Activated B cell treated with CpG ODN at 0.5 μM for 24 hours (primary cell): ENCODE data around the gene ZCWPW1. TPM values are rescaled to one million over a fixed set of nuclear protein-coding genes. Genes with fewer than 3 reads are reported as not detected.

Source experiments
- ATAC-seq: fragments of 200-7000 bp; cut with Tn5 transposase; one replicate; pipeline ENCODE4 v1.10.0; 2021; ENCODE audit warnings: low read depth, mild to moderate bottlenecking, moderate library complexity
- CTCF ChIA-PET: fragments of 350-600 bp; sonication (Branson Sonifier 250); formaldehyde crosslinking; loops from one replicate; lab custom pipeline; 2021; ENCODE audit warnings: antibody characterized with exemption; lab: Charles Lee
- POLR2A ChIA-PET: fragments of 350-600 bp; sonication (Branson Sonifier 250); formaldehyde crosslinking; loops from one replicate; lab custom pipeline; 2021; ENCODE audit warnings: antibody characterized with exemption; lab: Charles Lee
- DNase-seq: peaks from one replicate; pipeline ENCODE4 v3.0.0; 2022
- H3K27ac Mint-ChIP-seq: one replicate; pipeline ENCODE4 v1.8.0; 2020; ENCODE audit warnings: mixed read lengths
- H3K27me3 Mint-ChIP-seq: one replicate; pipeline ENCODE4 v1.8.0; 2021; ENCODE audit warnings: mixed read lengths
- H3K36me3 Mint-ChIP-seq: one replicate; pipeline ENCODE4 v1.8.0; 2021; ENCODE audit warnings: low read depth, mixed read lengths
- H3K4me1 Mint-ChIP-seq: one replicate; pipeline ENCODE4 v1.8.0; 2021; ENCODE audit warnings: mixed read lengths
- H3K4me3 Mint-ChIP-seq: one replicate; pipeline ENCODE4 v1.8.0; 2020; ENCODE audit warnings: mild to moderate bottlenecking, mixed read lengths
- H3K9me3 Mint-ChIP-seq: one replicate; pipeline ENCODE4 v1.8.0; 2020; ENCODE audit warnings: mixed read lengths
- intact Hi-C: fragments of 100-400 bp; cut with micrococcal nuclease; formaldehyde crosslinking; loops from one replicate; pipeline ENCODE4 v1.15.1; 2024
- total RNA-seq: library from RNA; stranded (reverse); gene quantifications from 2 replicates; pipeline ENCODE4 v1.2.3, GENCODE V29; 2022
- TF ChIP-seq, protein P1 (sequence below): fragments of 200-600 bp; IDR thresholded peaks from one replicate; pipeline ENCODE4 v1.8.0; 2022; ENCODE audit warnings: antibody characterized with exemption, mild to moderate bottlenecking

The ZCWPW1 gene
- total RNA-seq, 1 donor from 2014 or later = 10.8 TPM

DNA sequence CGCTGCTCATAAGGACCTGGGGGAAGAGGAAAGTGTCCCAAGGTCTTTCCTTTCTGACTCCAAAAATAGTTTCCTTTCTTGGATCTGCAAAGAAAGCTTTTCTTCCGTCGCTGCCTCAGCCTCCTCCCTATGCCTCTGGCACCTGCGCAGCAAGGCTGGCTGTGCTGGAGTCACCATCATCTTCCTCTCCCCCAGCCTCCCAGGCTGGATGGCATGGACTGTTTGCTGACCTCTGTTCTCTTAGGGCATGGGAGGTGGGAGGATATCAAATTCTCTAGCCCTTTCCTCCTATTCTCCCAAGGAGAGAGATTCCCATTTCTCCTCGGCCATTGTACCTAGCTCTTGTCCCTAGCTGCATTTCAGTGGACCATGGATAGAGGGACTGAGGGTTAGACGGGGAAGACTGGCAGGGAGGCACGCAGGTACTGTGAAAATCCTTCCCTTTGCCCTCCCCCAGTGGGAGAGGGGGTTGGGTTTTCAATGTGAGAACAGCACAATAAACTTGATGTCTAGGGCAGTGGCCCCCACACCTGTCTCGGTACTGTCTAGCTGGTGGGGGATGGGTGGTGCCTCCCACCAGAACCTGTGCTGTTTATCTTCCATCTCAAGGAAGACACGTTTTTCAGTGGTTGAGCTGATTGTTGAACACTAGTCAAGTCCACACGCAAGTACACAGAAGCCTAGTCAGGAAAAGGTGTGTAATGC is 5.2 kb upstream of the ZCWPW1 start:
- Mint-ChIP-seq H3K27ac (peak overlapping the region; percentile 27), H3K4me3 (peak overlapping the region; percentile 83), H3K36me3 (peaks cover 58% of the 10 kb centered on the region), H3K4me1 (peaks cover 59% of the 10 kb centered on the region), H3K9me3 (no peaks in the 10 kb centered on the region), H3K27me3 (no peaks in the 10 kb centered on the region)
- TF ChIP-seq, protein P1, sequence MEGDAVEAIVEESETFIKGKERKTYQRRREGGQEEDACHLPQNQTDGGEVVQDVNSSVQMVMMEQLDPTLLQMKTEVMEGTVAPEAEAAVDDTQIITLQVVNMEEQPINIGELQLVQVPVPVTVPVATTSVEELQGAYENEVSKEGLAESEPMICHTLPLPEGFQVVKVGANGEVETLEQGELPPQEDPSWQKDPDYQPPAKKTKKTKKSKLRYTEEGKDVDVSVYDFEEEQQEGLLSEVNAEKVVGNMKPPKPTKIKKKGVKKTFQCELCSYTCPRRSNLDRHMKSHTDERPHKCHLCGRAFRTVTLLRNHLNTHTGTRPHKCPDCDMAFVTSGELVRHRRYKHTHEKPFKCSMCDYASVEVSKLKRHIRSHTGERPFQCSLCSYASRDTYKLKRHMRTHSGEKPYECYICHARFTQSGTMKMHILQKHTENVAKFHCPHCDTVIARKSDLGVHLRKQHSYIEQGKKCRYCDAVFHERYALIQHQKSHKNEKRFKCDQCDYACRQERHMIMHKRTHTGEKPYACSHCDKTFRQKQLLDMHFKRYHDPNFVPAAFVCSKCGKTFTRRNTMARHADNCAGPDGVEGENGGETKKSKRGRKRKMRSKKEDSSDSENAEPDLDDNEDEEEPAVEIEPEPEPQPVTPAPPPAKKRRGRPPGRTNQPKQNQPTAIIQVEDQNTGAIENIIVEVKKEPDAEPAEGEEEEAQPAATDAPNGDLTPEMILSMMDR = no peak
- intact Hi-C loops = loop anchor here (10.0 kb wide), 1 partner anchor 821 kb away; no protein-coding TSS in a partner anchor
- ATAC-seq (no peak), DNase-seq (no peak)
- ChIA-PET CTCF (no interaction called here), POLR2A (interaction anchor here (1.4 to 2.7 kb wide), 3 partner anchors 11 to 26 kb away, joined by 4 to 12 read pairs (median 5); no protein-coding TSS in a partner anchor)

DNA sequence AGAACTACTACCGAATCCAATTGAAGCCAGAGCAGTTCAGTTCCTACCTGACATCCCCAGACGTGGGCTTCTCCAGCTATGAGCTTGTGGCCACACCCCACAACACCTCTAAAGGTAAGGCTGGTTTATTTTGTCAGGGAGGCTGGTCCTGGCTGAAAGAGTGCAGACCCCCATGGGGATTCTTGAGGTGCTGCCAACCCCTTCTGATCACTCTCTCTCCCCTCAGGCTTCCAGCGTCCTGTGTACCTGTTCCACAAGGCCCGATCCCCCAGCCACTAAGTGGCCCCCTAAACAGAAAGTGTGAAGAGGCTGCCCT is 4.7 kb upstream of the ZCWPW1 start:
- peak overlapping the region; percentile 41 for H3K27ac Mint-ChIP-seq
- no peaks in the 10 kb centered on the region for H3K9me3 Mint-ChIP-seq
- H3K4me3 Mint-ChIP-seq = no peak overlapping the region
- CTCF ChIA-PET = no interaction called here
- DNase-seq (no peak), ATAC-seq (no peak)
- H3K36me3 Mint-ChIP-seq = peaks cover 63% of the 10 kb centered on the region
- H3K4me1 Mint-ChIP-seq = peaks cover 59% of the 10 kb centered on the region
- POLR2A ChIA-PET = interaction anchor here (0.6 kb wide), 1 partner anchor 299 kb away, joined by 5 read pairs; no protein-coding TSS in a partner anchor
- no peaks in the 10 kb centered on the region for H3K27me3 Mint-ChIP-seq
- intact Hi-C loops = loop anchor here (10.0 kb wide), 1 partner anchor 822 kb away; no protein-coding TSS in a partner anchor
- TF ChIP-seq, protein P1 = no peak

DNA sequence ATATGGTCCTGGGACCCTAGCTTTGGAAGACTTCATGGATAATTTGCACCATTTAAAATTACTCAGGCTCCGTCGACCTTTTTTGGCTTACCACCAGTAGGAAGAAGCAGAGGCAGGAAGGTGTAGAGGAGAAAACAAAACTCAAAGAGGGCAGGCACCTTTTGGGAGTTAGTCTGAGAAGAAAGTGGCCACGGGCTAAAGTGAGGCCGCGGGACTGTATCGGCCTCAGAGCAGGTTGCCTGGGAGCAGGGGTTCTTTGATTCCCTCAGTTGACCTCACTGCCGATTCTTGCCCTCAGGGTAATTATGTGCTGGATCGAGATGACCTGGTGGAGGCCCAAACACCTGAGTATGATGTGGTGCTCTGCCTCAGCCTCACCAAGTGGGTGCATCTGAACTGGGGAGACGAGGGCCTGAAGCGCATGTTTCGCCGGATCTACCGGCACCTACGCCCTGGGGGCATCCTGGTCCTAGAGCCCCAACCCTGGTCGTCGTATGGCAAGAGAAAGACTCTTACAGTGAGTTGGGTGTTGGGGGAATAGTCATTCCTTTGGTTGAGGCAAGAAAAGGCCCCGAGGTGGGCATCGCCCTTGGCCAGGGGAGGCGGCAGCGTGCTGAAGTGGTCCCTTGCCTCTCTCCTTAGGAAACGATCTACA is 4.2 kb upstream of the ZCWPW1 start:
- Mint-ChIP-seq H3K4me1 (peaks cover 63% of the 10 kb centered on the region), H3K27ac (peak overlapping the region; percentile 80), H3K4me3 (peak overlapping the region; percentile 7), H3K36me3 (peaks cover 65% of the 10 kb centered on the region), H3K27me3 (no peaks in the 10 kb centered on the region), H3K9me3 (no peaks in the 10 kb centered on the region)
- TF ChIP-seq, protein P1 = no peak
- intact Hi-C loops = loop anchor here (10.0 kb wide), 1 partner anchor 822 kb away; no protein-coding TSS in a partner anchor
- CTCF ChIA-PET = no interaction called here
- DNase-seq (no peak), ATAC-seq (no peak)
- POLR2A ChIA-PET = interaction anchor here (0.6 kb wide), 1 partner anchor 298 kb away, joined by 5 read pairs; no protein-coding TSS in a partner anchor

DNA sequence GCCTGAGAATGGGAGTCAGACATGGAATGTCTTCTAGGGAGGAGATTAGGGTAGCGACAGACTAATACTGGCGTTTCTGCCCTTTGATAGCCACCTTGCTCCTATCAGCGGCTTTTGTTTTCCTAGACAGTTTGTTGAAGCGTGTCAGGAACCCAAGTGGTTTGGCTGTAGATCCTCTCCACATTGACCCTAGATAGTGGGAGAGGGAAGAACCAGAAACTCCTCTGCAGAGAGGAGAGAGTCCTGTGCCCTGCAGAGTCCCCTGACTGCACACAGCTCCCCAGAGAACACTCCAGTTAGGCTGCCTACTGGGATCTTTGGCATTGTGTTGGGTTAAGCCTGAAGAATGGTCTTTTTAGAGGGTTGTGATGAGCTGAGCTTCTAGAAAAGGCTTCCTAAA is 3.5 kb upstream of the ZCWPW1 start:
- H3K4me3 Mint-ChIP-seq = peak overlapping the region; percentile 28
- DNase-seq = no peak
- peak overlapping the region; percentile 80 for H3K27ac Mint-ChIP-seq
- peaks cover 63% of the 10 kb centered on the region for H3K4me1 Mint-ChIP-seq
- no peaks in the 10 kb centered on the region for H3K27me3 Mint-ChIP-seq
- intact Hi-C loops = loop anchor here (10.0 kb wide), 1 partner anchor 823 kb away; no protein-coding TSS in a partner anchor
- ChIA-PET POLR2A (no interaction called here), CTCF (no interaction called here)
- TF ChIP-seq, protein P1 = no peak
- ATAC-seq = no peak
- H3K36me3 Mint-ChIP-seq = peaks cover 65% of the 10 kb centered on the region
- H3K9me3 Mint-ChIP-seq = no peaks in the 10 kb centered on the region

DNA sequence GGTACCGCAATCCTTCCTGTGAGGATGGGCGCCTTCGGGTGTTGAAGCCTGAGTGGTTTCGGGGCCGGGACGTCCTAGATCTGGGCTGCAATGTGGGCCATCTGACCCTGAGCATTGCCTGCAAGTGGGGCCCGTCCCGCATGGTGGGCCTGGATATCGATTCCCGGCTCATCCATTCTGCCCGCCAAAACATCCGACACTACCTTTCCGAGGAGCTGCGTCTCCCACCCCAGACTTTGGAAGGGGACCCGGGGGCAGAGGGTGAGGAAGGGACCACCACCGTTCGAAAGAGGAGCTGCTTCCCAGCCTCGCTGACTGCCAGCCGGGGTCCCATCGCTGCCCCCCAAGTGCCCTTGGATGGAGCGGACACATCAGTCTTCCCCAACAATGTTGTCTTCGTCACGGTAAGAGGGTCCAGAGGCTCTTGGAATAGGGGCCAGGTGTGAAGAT is 2.8 kb upstream of the ZCWPW1 start:
- Mint-ChIP-seq H3K27me3 (no peaks in the 10 kb centered on the region), H3K9me3 (no peaks in the 10 kb centered on the region), H3K4me3 (peak overlapping the region; percentile 45), H3K4me1 (peaks cover 60% of the 10 kb centered on the region), H3K36me3 (peaks cover 63% of the 10 kb centered on the region), H3K27ac (peak overlapping the region; percentile 80)
- intact Hi-C loops = loop anchor here (10.0 kb wide), 1 partner anchor 823 kb away; no protein-coding TSS in a partner anchor
- ChIA-PET CTCF (no interaction called here), POLR2A (interaction anchor here (3.7 to 4.3 kb wide), 2 partner anchors 23 to 63 kb away, joined by 34 to 90 read pairs; no protein-coding TSS in a partner anchor)
- ATAC-seq (no peak), DNase-seq (no peak)
- TF ChIP-seq, protein P1 = no peak
